Mesenchymal stem cell (in vitro differentiated cells and primary cell): ENCODE measurements around the gene AAK1.

ENCODE experiments used
- DNase-seq: peaks from one replicate; pipeline ENCODE4 v3.0.0-alpha.2; 2013
- H2AFZ ChIP-seq: one replicate; pipeline ENCODE4 v1.6.1; 2013; ENCODE audit warnings: low read depth, mild to moderate bottlenecking, control low read depth, inconsistent platforms, low read length, moderate library complexity
- H2AK5ac ChIP-seq: 2 replicates; pipeline ENCODE4 v1.6.1; 2013; ENCODE audit warnings: low read length, moderate library complexity, mild to moderate bottlenecking, inconsistent platforms; ENCODE audit not compliant: severe bottlenecking
- H2BK120ac ChIP-seq: one replicate; pipeline ENCODE4 v1.6.1; 2013; ENCODE audit warnings: low read depth, mild to moderate bottlenecking, inconsistent platforms, low read length, moderate library complexity
- H2BK12ac ChIP-seq, 2 experiments: one replicate each; pipeline ENCODE4 v1.6.1; 2013; ENCODE audit warnings: inconsistent platforms in 2 of 2, low read length in 2 of 2, mild to moderate bottlenecking in 2 of 2, moderate library complexity in 2 of 2, control low read depth in 1 of 2
- H2BK15ac ChIP-seq: one replicate; pipeline ENCODE4 v1.6.1; 2013; ENCODE audit warnings: mild to moderate bottlenecking, low read depth, inconsistent platforms; ENCODE audit not compliant: poor library complexity, severe bottlenecking
- H2BK5ac ChIP-seq: 2 replicates; pipeline ENCODE4 v1.6.1; 2013; ENCODE audit warnings: low read depth, mild to moderate bottlenecking, low read length, control low read depth, inconsistent platforms; ENCODE audit not compliant: poor library complexity, severe bottlenecking
- H3K14ac ChIP-seq, 2 experiments: one replicate each; pipeline ENCODE4 v1.6.1; 2013; ENCODE audit warnings: inconsistent platforms in 2 of 2, low read length in 2 of 2, control low read depth in 1 of 2, mild to moderate bottlenecking in 1 of 2, moderate library complexity in 1 of 2
- H3K18ac ChIP-seq, 2 experiments: one replicate each; pipeline ENCODE4 v1.6.1; 2013; ENCODE audit warnings: inconsistent platforms in 2 of 2, low read length in 2 of 2, control low read depth in 1 of 2, low read depth in 1 of 2, mild to moderate bottlenecking in 1 of 2
- H3K23ac ChIP-seq, 2 experiments: one replicate each; pipeline ENCODE4 v1.6.1; 2013; ENCODE audit warnings: inconsistent platforms in 2 of 2, low read length in 2 of 2, mild to moderate bottlenecking in 2 of 2, moderate library complexity in 2 of 2, control low read depth in 1 of 2
- H3K27ac ChIP-seq: 2 replicates; pipeline ENCODE4 v1.5.1; 2013; ENCODE audit warnings: mild to moderate bottlenecking, moderate library complexity, low read length, control low read depth, inconsistent platforms; ENCODE audit not compliant: poor library complexity, severe bottlenecking
- H3K27me3 ChIP-seq, 2 experiments: 2 replicates each; pipeline versions ENCODE4 v1.6.1 to v1.7.0; 2013; ENCODE audit warnings: low read length in 2 of 2, mild to moderate bottlenecking in 2 of 2, moderate library complexity in 2 of 2, control low read depth in 1 of 2, inconsistent platforms in 1 of 2; ENCODE audit not compliant: control insufficient read depth in 1 of 2, insufficient read depth in 1 of 2
- H3K36me3 ChIP-seq, 2 experiments: 2 replicates each; pipeline versions ENCODE4 v1.6.1 to v1.7.0; 2013; ENCODE audit warnings: low read length in 2 of 2, control low read depth in 1 of 2, inconsistent platforms in 1 of 2, low read depth in 1 of 2, mild to moderate bottlenecking in 1 of 2; ENCODE audit not compliant: insufficient read depth in 2 of 2, control insufficient read depth in 1 of 2
- H3K4ac ChIP-seq, 2 experiments: one replicate each; pipeline ENCODE4 v1.6.1; 2013; ENCODE audit warnings: inconsistent platforms in 2 of 2, low read length in 2 of 2, mild to moderate bottlenecking in 2 of 2, moderate library complexity in 2 of 2, control low read depth in 1 of 2, low read depth in 1 of 2
- H3K4me1 ChIP-seq: 2 replicates; pipeline ENCODE4 v1.6.1; 2013; ENCODE audit warnings: low read depth, low read length, control low read depth; ENCODE audit not compliant: control insufficient read depth, insufficient read depth
- H3K4me2 ChIP-seq: 2 replicates; pipeline ENCODE4 v1.6.1; 2013; ENCODE audit warnings: low read length, mild to moderate bottlenecking, inconsistent platforms; ENCODE audit not compliant: poor library complexity, severe bottlenecking
- H3K4me3 ChIP-seq, 2 experiments: 2 replicates each; pipeline versions ENCODE4 v1.5.1 to v1.7.0; 2013; ENCODE audit warnings: low read length in 2 of 2, mild to moderate bottlenecking in 2 of 2, control low read depth in 1 of 2, low read depth in 1 of 2; ENCODE audit not compliant: insufficient read depth in 1 of 2
- H3K79me1 ChIP-seq: replicated peaks from 2 replicates; pipeline ENCODE4 v1.6.1; 2013; ENCODE audit warnings: mild to moderate bottlenecking, control low read depth, low read length, inconsistent platforms; ENCODE audit not compliant: poor library complexity, severe bottlenecking
- H3K9ac ChIP-seq: 2 replicates; pipeline ENCODE4 v1.7.0; 2013; ENCODE audit warnings: mild to moderate bottlenecking, low read length, moderate library complexity
- H3K9me3 ChIP-seq: 2 replicates; pipeline ENCODE4 v1.7.0; 2013; ENCODE audit warnings: mild to moderate bottlenecking, low read length; ENCODE audit not compliant: control insufficient read depth
- H4K8ac ChIP-seq: one replicate; pipeline ENCODE4 v1.6.1; 2013; ENCODE audit warnings: inconsistent platforms, mild to moderate bottlenecking, low read length, moderate library complexity
- H4K91ac ChIP-seq: one replicate; pipeline ENCODE4 v1.6.1; 2013; ENCODE audit warnings: mild to moderate bottlenecking, low read length, inconsistent platforms
- WGBS: methylation state at CpG from one replicate; pipeline ENCODE4 v1.1.7; 2013; ENCODE audit warnings: mixed read lengths; 5-methylcytosine and 5-hydroxymethylcytosine counted together

Gene AAK1

DNA sequence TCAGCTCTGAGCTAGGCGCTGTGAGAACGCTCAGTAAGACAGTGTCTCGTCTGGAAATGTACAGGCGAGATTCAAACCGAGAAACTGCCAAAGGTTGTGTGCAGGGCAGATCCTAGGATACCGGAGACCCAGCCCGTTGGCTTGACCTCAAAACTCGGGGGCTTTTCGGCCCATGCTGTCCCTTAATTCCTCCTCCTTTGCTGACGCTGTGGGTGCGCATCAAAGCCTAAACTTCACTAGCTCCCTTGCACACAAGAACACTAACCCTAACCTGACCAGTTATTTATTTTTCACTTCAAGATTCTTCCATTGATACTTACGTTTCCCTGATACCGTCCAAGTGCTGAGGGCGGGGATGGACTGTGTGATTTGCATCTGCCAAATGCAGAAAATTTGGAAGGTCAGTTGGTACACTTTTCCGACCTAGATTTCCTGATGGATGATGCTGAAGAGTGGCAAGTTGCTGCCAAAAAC is 1.0 kb upstream of the AAK1 start:
- Histone ChIP-seq H3K4me2 (peak overlapping the region; percentile 75), H2AFZ (peak overlapping the region; percentile 32), H3K4me1 (peaks cover 4% of the 10 kb centered on the region), H3K9ac (peak overlapping the region; percentile 94), H3K23ac (no peak overlapping the region), H2BK5ac (no peak overlapping the region), H2AK5ac (no peak overlapping the region), H2BK12ac (no peak overlapping the region), H3K79me1 (peaks cover 2% of the 10 kb centered on the region), H3K9me3 (no peaks in the 10 kb centered on the region), H2BK120ac (peak overlapping the region; percentile 21), H3K36me3 (peaks cover 0 to 2% of the 10 kb centered on the region in 2 experiments), H3K27ac (peak overlapping the region; percentile 99), H3K18ac (peak overlapping the region; percentile 72 to 86), H3K4me3 (peak overlapping the region; percentile 91 to 94), H3K14ac (peak overlapping the region in 1 of 2 experiments; percentile 80), H3K27me3 (no peaks in the 10 kb centered on the region), H4K91ac (peak overlapping the region; percentile 19), H3K4ac (peak overlapping the region; percentile 41 to 83), H4K8ac (peak overlapping the region; percentile 63), H2BK15ac (peak overlapping the region; percentile 78)
- no peak for DNase-seq
- WGBS = 11% methylated on average over 12 of the region's 15 CpGs

DNA sequence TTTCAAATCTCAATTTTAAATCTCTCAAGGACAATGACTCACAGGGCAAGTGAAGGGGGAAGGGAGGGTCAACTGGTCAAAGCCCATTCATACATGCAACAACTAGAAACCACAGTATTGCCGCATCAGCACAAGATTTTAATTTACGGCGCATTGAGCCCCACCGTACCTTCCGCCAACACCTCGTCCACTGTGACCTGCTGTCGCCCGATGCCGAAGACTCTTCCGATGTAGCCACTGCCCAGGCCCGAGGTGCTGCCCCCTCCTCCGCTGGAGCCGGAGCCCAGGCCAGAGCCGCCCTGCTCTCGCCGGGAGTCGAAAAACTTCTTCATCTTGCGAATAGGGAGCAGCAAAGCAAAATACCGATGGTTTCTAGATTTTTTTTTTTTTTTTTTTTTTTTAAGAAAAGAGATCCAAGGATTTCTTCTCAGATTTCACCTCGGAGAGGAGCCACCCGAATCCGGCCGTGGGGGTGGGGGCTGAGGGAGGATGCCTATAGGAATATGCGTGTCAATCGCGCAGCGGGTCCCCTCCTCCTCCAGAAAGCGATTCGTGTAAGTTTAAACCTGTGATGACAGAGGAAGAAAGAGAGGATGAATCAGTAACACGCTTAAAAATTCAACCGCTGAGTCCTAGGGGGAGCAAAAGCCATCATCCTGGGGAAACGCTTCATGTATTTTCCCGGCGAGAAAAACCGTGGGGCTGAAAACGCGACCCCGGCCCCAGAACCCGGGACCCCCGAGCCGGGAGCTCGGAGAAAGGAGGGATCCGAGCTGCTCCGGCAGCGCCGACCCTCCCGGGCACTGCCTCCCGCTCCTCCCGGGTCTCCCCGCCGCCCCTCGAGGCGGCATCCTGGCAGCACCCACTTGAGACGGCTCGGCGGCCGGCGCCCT is 584 bp downstream of the AAK1 start:
- Histone ChIP-seq H3K4me1 (peaks cover 4% of the 10 kb centered on the region), H3K27me3 (no peaks in the 10 kb centered on the region), H4K91ac (peak overlapping the region; percentile 77), H3K79me1 (peaks cover 4% of the 10 kb centered on the region), H3K18ac (peak overlapping the region; percentile 91 to 94), H3K4ac (peak overlapping the region; percentile 67 to 92), H3K14ac (peak overlapping the region; percentile 53 to 99), H3K36me3 (peaks cover 3 to 12% of the 10 kb centered on the region in 2 experiments), H4K8ac (peak overlapping the region; percentile 55), H2BK12ac (peak overlapping the region; percentile 43 to 85), H2BK15ac (peak overlapping the region; percentile 98), H2AFZ (peak overlapping the region; percentile 21), H2BK120ac (peak overlapping the region; percentile 87), H3K4me3 (peak overlapping the region; percentile 91 to 94), H3K4me2 (peak overlapping the region; percentile 36), H2BK5ac (peak overlapping the region; percentile 85), H3K9ac (peak overlapping the region; percentile 94), H3K23ac (no peak overlapping the region), H2AK5ac (no peak overlapping the region), H3K27ac (peak overlapping the region; percentile 93), H3K9me3 (no peaks in the 10 kb centered on the region)
- under 1% methylated on average over 57 of the region's 58 CpGs for WGBS
- peak; percentile 89 for DNase-seq

DNA sequence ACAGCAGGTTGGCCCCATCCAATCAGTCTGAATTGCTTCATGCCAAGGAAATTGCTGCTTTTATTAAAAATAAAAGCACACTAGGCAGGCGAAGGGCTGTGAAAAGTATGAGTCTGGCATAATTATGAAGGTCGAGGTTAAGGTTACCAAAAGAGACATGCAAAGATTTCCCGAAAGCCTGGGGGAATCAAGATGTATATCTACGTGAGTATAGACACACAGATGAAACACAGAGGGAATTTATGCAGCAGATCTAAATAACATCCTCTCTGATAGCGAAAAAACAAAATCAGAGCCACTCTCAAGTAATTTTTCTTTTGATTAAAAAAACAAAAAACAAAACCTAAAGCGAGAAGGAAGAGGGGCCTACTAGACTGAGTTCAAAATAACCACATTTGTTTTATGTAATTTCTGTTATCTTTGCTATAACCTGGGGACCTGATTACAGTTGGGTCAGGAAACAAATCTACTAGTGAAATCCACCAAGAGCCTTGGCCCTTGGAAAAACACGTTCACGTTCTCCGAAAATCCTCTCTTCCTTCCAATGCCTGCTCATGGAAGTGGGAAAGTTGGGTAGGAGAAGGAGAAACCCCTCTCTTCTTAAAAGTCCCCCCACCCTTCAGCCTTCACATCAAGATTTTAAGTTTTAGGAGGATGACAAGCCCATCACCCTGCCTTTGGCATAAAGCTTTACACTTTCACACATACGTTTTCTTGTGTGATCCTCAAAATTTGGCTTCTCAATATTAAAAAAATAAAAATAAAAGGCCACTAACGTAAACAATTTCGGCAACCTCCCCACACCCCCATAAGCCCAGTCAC is 1.4 kb downstream of the AAK1 start:
- no peak overlapping the region for H2BK5ac ChIP-seq
- H3K9ac ChIP-seq = peak overlapping the region; percentile 94
- H4K91ac ChIP-seq = no peak overlapping the region
- H2AFZ ChIP-seq = no peak overlapping the region
- peaks cover 6% of the 10 kb centered on the region for H3K79me1 ChIP-seq
- H3K18ac ChIP-seq = peak overlapping the region in 1 of 2 experiments; percentile 50
- peak overlapping the region; percentile 93 for H3K27ac ChIP-seq
- no peaks in the 10 kb centered on the region for H3K9me3 ChIP-seq
- no peak overlapping the region for H3K14ac ChIP-seq
- H2BK12ac ChIP-seq = no peak overlapping the region
- H3K36me3 ChIP-seq = peaks cover 3 to 21% of the 10 kb centered on the region in 2 experiments
- peak overlapping the region; percentile 42 for H2BK120ac ChIP-seq
- H4K8ac ChIP-seq = no peak overlapping the region
- no peak overlapping the region for H2AK5ac ChIP-seq
- H3K27me3 ChIP-seq = no peaks in the 10 kb centered on the region
- H3K4me3 ChIP-seq = peak overlapping the region; percentile 91 to 94
- no peak for DNase-seq
- H3K4me2 ChIP-seq = peak overlapping the region; percentile 89
- no peak overlapping the region for H2BK15ac ChIP-seq
- H3K4ac ChIP-seq = no peak overlapping the region
- H3K23ac ChIP-seq = peak overlapping the region in 1 of 2 experiments; percentile 70
- H3K4me1 ChIP-seq = peaks cover 4% of the 10 kb centered on the region
- 31% methylated on average over 11 of the region's 12 CpGs for WGBS
